ENCODE results near the gene LRIT1.

- TF ChIP-seq GTF2F1 (IDR thresholded peaks at IDR 0.05; ENCODE audit: borderline replicate concordance, low read depth, low read length) (no peak), CREB1 (IDR thresholded peaks at IDR 0.05) (no peak)
These were observed 13.5 kb downstream of the LRIT1 start for GRCh38 chr10:84227810-84228209.
